Stimulated activated memory B cell treated with anti-CD40 and anti-IgM and Interleukin-4, amounts not matched to agents 10 μg/mL and 1 μg/mL and 100 μg/mL, for 72 hours (primary cell): ENCODE measurements around the gene FGD3.

Experiments used
- ATAC-seq: fragments of 150-1000 bp; cut with Tn5 transposase; 2 replicates; pipeline ENCODE4 v1.10.0; 2021
- H3K27ac Mint-ChIP-seq: one replicate; pipeline ENCODE4 v1.8.0; 2022; ENCODE audit warnings: mild to moderate bottlenecking, mixed read lengths
- H3K27me3 Mint-ChIP-seq: one replicate; pipeline ENCODE4 v1.8.0; 2022; ENCODE audit warnings: mixed read lengths
- H3K36me3 Mint-ChIP-seq: one replicate; pipeline ENCODE4 v1.8.0; 2022; ENCODE audit warnings: mixed read lengths
- H3K4me1 Mint-ChIP-seq: one replicate; pipeline ENCODE4 v1.8.0; 2022; ENCODE audit warnings: mixed read lengths
- H3K4me3 Mint-ChIP-seq: one replicate; pipeline ENCODE4 v1.8.0; 2022; ENCODE audit warnings: mild to moderate bottlenecking, moderate library complexity, mixed read lengths
- H3K9me3 Mint-ChIP-seq: one replicate; pipeline ENCODE4 v1.8.0; 2022; ENCODE audit warnings: mixed read lengths

The FGD3 gene

DNA sequence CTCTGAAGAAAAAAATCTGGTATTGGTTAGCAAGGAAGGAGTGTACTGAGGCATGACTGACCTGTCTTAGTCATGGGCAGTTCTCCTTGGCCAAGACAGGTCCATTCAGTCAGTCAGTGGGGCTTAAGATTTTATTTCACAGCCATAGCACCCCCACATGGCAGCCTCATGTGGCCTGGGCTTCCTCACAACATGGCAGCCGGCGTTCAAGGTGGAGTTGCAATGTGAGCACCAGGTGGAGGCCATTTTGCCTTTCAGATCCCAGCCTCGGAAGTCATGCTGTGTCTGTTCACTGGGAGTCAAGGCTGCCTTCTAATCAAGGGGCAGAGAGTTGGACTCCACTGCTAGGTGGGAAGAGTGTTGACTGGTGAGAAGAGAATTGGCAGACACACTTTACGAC, 138.4 kb downstream of the FGD3 start:
- no peak overlapping the region for H3K27ac Mint-ChIP-seq
- no peak overlapping the region for H3K4me3 Mint-ChIP-seq
- peaks cover 11% of the 10 kb centered on the region for H3K4me1 Mint-ChIP-seq
- no peak for ATAC-seq
- peaks cover 42% of the 10 kb centered on the region for H3K36me3 Mint-ChIP-seq
- H3K9me3 Mint-ChIP-seq = no peaks in the 10 kb centered on the region
- H3K27me3 Mint-ChIP-seq = no peaks in the 10 kb centered on the region
